ENCODE measurements around the gene FAM219A. TPM values are rescaled to one million over a fixed set of nuclear protein-coding genes. Genes with fewer than 3 reads are reported as not detected.

The FAM219A gene
- total RNA-seq, 1 donor from 2014 or later: 17.5 TPM

GRCh38 chr9:34501372-34501771, 43.0 kb upstream of the FAM219A start:
- Mint-ChIP-seq H3K27ac (no peak overlapping the region), H3K27me3 (peaks cover 51% of the 10 kb centered on the region), H3K36me3 (ENCODE audit: insufficient read depth) (no peaks in the 10 kb centered on the region), H3K4me1 (ENCODE audit: low read depth) (no peaks in the 10 kb centered on the region), H3K9me3 (ENCODE audit: low read depth) (no peaks in the 10 kb centered on the region), H3K4me3 (ENCODE audit: low read depth) (no peak overlapping the region)
- TF ChIP-seq, protein P1, sequence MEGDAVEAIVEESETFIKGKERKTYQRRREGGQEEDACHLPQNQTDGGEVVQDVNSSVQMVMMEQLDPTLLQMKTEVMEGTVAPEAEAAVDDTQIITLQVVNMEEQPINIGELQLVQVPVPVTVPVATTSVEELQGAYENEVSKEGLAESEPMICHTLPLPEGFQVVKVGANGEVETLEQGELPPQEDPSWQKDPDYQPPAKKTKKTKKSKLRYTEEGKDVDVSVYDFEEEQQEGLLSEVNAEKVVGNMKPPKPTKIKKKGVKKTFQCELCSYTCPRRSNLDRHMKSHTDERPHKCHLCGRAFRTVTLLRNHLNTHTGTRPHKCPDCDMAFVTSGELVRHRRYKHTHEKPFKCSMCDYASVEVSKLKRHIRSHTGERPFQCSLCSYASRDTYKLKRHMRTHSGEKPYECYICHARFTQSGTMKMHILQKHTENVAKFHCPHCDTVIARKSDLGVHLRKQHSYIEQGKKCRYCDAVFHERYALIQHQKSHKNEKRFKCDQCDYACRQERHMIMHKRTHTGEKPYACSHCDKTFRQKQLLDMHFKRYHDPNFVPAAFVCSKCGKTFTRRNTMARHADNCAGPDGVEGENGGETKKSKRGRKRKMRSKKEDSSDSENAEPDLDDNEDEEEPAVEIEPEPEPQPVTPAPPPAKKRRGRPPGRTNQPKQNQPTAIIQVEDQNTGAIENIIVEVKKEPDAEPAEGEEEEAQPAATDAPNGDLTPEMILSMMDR (IDR thresholded peaks at IDR 0.05; ENCODE audit: unreplicated experiment): no peak
- DNase-seq (ENCODE audit: low spot score, unreplicated experiment): no peak

GRCh38 chr9:34500623-34501267, 42.4 kb upstream of the FAM219A start:
- peaks cover 51% of the 10 kb centered on the region for H3K27me3 Mint-ChIP-seq
- no peaks in the 10 kb centered on the region for H3K9me3 Mint-ChIP-seq (ENCODE audit: low read depth)
- DNase-seq (ENCODE audit: low spot score, unreplicated experiment): peak; percentile 61
- H3K4me1 Mint-ChIP-seq (ENCODE audit: low read depth): no peaks in the 10 kb centered on the region
- no peaks in the 10 kb centered on the region for H3K36me3 Mint-ChIP-seq (ENCODE audit: insufficient read depth)
- no peak overlapping the region for H3K27ac Mint-ChIP-seq
- no peak overlapping the region for H3K4me3 Mint-ChIP-seq (ENCODE audit: low read depth)
- TF ChIP-seq, protein P1 (IDR thresholded peaks at IDR 0.05; ENCODE audit: unreplicated experiment): peak; percentile 98

DNA sequence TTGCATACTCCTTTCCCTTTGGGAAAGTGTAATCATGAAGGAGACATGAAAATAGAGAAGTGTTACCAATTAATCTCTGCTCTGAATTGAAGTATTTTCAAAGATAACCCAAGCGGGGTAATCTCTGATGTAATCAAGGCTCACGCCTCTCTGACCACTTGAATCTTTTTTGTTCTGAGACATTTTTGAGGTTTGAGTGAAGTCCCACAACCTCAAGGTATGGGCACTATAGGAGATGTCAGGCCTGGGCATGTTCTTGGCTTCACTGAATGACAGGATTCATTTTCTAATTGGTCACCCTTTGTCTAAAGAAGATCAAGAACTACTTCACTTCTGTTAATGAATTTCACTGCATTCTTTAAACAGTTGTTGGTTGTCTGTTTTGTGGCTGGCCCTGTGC, 40.7 kb upstream of the FAM219A start:
- no peak for DNase-seq (ENCODE audit: low spot score, unreplicated experiment)
- Mint-ChIP-seq H3K27me3 (peaks cover 38% of the 10 kb centered on the region), H3K9me3 (ENCODE audit: low read depth) (no peaks in the 10 kb centered on the region), H3K27ac (no peak overlapping the region), H3K4me1 (ENCODE audit: low read depth) (no peaks in the 10 kb centered on the region), H3K4me3 (ENCODE audit: low read depth) (no peak overlapping the region), H3K36me3 (ENCODE audit: insufficient read depth) (no peaks in the 10 kb centered on the region)
- TF ChIP-seq, protein P1 (IDR thresholded peaks at IDR 0.05; ENCODE audit: unreplicated experiment): no peak

DNA sequence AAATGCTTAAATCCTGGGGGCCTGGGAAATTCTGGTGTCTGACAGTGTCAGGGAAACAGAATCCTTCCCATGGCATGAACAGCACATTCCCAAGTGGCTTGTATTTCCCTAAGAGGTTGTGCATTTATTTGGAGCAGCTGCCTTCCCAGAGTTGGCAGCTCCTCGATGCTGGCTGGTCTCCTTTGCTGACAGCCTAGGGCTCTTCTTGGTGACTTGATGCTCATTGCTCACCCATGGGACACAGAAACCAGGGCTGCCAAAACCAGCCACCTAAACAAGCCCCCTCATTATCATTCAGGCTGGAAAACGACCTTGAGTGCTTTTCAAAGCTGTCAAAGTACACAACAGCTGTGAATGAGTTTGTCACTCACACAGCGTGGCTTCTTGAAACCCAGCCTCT, 40.2 kb upstream of the FAM219A start:
- no peak overlapping the region for H3K27ac Mint-ChIP-seq
- no peak for DNase-seq (ENCODE audit: low spot score, unreplicated experiment)
- no peaks in the 10 kb centered on the region for H3K9me3 Mint-ChIP-seq (ENCODE audit: low read depth)
- peaks cover 36% of the 10 kb centered on the region for H3K27me3 Mint-ChIP-seq
- no peaks in the 10 kb centered on the region for H3K36me3 Mint-ChIP-seq (ENCODE audit: insufficient read depth)
- TF ChIP-seq, protein P1 (IDR thresholded peaks at IDR 0.05; ENCODE audit: unreplicated experiment): no peak
- no peak overlapping the region for H3K4me3 Mint-ChIP-seq (ENCODE audit: low read depth)
- no peaks in the 10 kb centered on the region for H3K4me1 Mint-ChIP-seq (ENCODE audit: low read depth)

- Mint-ChIP-seq H3K4me1 (ENCODE audit: low read depth) (no peaks in the 10 kb centered on the region), H3K27ac (no peak overlapping the region), H3K9me3 (ENCODE audit: low read depth) (no peaks in the 10 kb centered on the region), H3K27me3 (peaks cover 41% of the 10 kb centered on the region), H3K4me3 (ENCODE audit: low read depth) (no peak overlapping the region), H3K36me3 (ENCODE audit: insufficient read depth) (no peaks in the 10 kb centered on the region)
- TF ChIP-seq, protein P1 (IDR thresholded peaks at IDR 0.05; ENCODE audit: unreplicated experiment): no peak
- no peak for DNase-seq (ENCODE audit: low spot score, unreplicated experiment)
Observed at GRCh38 chr9:34496149-34496712, 37.9 kb upstream of the FAM219A start.

All from progenitor cell of endocrine pancreas (in vitro differentiated cells).